Motor neuron (in vitro differentiated cells): ENCODE measurements around the gene ERICH2. TPM values are rescaled to one million over a fixed set of nuclear protein-coding genes. Genes with fewer than 3 reads are reported as not detected.

Experiments used
- ATAC-seq, 8 experiments: fragments of 200-7000 bp; cut with Tn5 transposase; replicated peaks in 6 of 8; 2 replicates each; pipeline ENCODE4 v1.8.0; 2021; ENCODE audit warnings: mild to moderate bottlenecking in 8 of 8, moderate library complexity in 8 of 8
- H3K27ac ChIP-seq, 2 donors: fragments of 250-450 bp; sonication (Bioruptor Pico); 2 replicates each; pipeline ENCODE4 v1.9.0; 2021; ENCODE audit warnings: antibody characterized with exemption in 2 of 2, mild to moderate bottlenecking in 2 of 2, moderate library complexity in 1 of 2
- H3K4me1 ChIP-seq, 2 donors: fragments of 250-450 bp; sonication (Bioruptor Pico); replicated peaks in 1 of 2; 2 replicates each; pipeline ENCODE4 v1.6.1; 2021; ENCODE audit warnings: antibody characterized with exemption in 2 of 2, mild to moderate bottlenecking in 2 of 2, moderate library complexity in 1 of 2
- H3K4me3 ChIP-seq, 5 donors: fragments of 250-450 bp; sonication (Bioruptor Pico); 2 replicates each; pipeline ENCODE4 v1.9.0; 2021; ENCODE audit warnings: antibody characterized with exemption in 5 of 5, mild to moderate bottlenecking in 5 of 5, moderate library complexity in 4 of 5
- WGBS, 10 experiments: fragments of 450-650 bp; shearing (Covaris generic); methylation state at CpG; one replicate each; pipeline ENCODE4 v1.0.0; 2022; 5-methylcytosine and 5-hydroxymethylcytosine counted together
- in situ Hi-C, 9 experiments: fragments of 400-800 bp; cut with MboI; loops; one replicate each; pipeline ENCODE4 v1.15.0; 2021; ENCODE audit warnings: low sequenced_read_pairs in 9 of 9, low pct_unique_long_range_greater_than_20kb in 2 of 9; ENCODE audit not compliant: unreplicated experiment in 9 of 9
- total RNA-seq, 8 experiments: library from RNA; unstranded; fragments of 300-600 nt; gene quantifications; 2 replicates each; pipeline versions ENCODE4 v1.2.3 to v1.2.4, GENCODE V29; 2022

The ERICH2 gene
- total RNA-seq, 8 experiments from 2014 or later: 0.96 to 11.7 (median 1.8) TPM; not detected in 3

DNA sequence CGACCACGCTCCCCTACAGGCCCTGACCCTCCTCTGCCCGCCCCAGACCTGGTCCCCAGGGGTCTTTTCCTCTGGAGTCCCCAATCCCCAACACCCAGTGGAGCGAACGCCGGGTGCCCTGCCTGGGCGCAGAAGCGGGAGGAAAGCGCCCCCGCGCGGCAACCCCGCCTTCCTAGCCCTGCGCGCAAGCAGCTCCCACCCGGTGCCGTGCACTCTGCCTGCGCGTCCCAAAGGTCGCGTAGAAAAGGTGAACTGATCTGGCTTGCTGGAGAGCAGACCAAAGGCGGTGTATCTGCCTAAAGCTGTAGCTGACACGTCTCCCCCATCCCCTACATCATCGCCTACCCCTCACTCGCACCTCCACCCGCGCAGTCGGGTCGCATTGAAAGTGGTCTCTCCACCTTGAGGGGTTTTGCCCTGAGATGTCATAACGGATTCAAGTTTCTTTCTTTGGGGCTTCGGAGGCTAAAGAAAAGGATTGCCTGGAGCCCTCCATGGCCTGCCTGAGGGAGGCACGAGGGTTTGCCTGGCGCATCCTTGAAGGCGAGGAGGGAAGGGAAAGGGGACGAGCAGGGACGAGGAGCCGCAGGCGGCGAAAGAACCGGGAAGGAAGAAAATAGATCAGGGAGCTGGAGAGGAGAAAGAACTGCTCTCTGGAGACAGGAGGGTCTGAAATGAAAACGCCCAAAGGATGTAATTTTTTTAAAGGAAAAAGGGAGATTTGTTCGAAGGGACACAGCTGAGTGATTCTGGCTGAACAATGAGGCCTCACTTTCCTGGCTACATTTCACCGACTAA is 52.3 kb downstream of the ERICH2 start:
- ATAC-seq: peak in 5 of 8 experiments; percentile 12 to 46 (median 30)
- H3K4me1 ChIP-seq: peaks cover 20 to 21% of the 10 kb centered on the region in 2 donors
- WGBS, 10 experiments: 0 to 44% (median 13%) methylated on average over 3 to 22 of the region's 43 CpGs; no CpG with 5 or more reads in 2 of the 10 experiments
- in situ Hi-C loops: loop anchor here in 5 of 9 experiments (25.0 kb wide), 5 partner anchors 410 to 1360 kb away; no protein-coding TSS in a partner anchor
- peak overlapping the region in 1 of 2 donors; percentile 13 for H3K27ac ChIP-seq
- peak overlapping the region; percentile 31 to 44 (median 40) for H3K4me3 ChIP-seq

GRCh38 chr2:170823088-170823897 is 53.1 kb downstream of the ERICH2 start:
- Histone ChIP-seq H3K4me1 (peaks cover 20 to 21% of the 10 kb centered on the region in 2 donors), H3K27ac (peak overlapping the region; percentile 43 to 44), H3K4me3 (peak overlapping the region; percentile 31 to 44 (median 40))
- 0 to 10% (median 8%) methylated on average over 2 to 11 of the region's 61 CpGs; no CpG with 5 or more reads in 6 of the 10 experiments for WGBS, 10 experiments
- in situ Hi-C loops: loop anchor here in 5 of 9 experiments (25.0 kb wide), 5 partner anchors 411 to 1361 kb away; no protein-coding TSS in a partner anchor
- ATAC-seq: peak; percentile 66 to 86 (median 82)

DNA sequence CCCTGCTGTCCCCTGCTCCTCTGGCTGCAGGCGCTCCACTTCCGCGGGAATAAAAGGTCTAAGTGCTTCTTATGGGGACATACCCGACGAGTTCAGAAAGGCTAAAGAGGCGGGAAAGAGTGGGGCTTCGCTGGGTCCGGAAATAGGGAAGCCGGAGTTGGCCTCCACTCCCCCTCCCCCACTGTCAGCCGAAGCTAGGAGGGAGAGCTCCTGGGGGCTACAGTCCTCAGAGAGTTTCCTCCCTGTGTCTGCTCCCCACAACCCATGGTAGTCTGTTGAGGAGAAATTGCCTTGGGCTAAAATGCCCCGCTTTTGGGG is 53.7 kb downstream of the ERICH2 start:
- 0 to 46% (median 31%) methylated on average over 2 to 4 of the region's 11 CpGs; no CpG with 5 or more reads in 6 of the 10 experiments for WGBS, 10 experiments
- peak overlapping the region; percentile 31 to 44 (median 40) for H3K4me3 ChIP-seq
- no peak overlapping the region for H3K27ac ChIP-seq
- peaks cover 20 to 21% of the 10 kb centered on the region in 2 donors for H3K4me1 ChIP-seq
- ATAC-seq: no peak
- in situ Hi-C loops: loop anchor here in 5 of 9 experiments (25.0 kb wide), 5 partner anchors 412 to 1362 kb away; no protein-coding TSS in a partner anchor

DNA sequence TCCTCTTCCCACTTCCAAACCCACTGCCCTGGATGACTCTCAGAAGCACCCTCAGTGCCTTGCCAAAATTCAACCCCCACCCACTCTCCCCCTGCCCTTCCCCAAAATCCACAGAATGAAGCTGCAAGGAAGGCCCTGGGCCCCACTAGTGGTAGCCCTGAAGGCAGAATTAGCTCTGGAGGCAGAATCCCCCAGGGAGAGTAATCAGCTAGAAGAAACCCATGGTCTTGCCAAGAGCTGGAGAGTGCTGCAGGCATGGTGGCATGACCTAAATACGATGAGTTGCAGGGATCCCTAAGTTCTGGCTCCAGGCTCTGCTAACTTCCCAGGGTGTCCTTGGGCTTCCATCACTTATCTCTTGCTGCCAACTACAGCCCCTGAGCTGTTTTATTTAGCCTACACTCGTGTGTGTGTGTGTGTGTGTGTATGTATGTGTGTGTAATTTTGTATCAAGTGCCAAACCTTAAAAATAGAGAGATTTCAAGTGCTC is 54.4 kb downstream of the ERICH2 start:
- Histone ChIP-seq H3K4me3 (no peak overlapping the region), H3K27ac (no peak overlapping the region), H3K4me1 (peaks cover 20 to 21% of the 10 kb centered on the region in 2 donors)
- no peak for ATAC-seq
- WGBS, 10 experiments: 0 to 100% (median 82%) methylated on average over 1 to 2 of the region's 2 CpGs; no CpG with 5 or more reads in 6 of the 10 experiments
- in situ Hi-C loops: loop anchor here in 5 of 9 experiments (25.0 kb wide), 5 partner anchors 412 to 1362 kb away; no protein-coding TSS in a partner anchor

GRCh38 chr2:170827841-170828532 is 57.8 kb downstream of the ERICH2 start:
- no peak for ATAC-seq
- in situ Hi-C loops: no loop called here

GRCh38 chr2:170828533-170828916 is 58.3 kb downstream of the ERICH2 start:
- Histone ChIP-seq H3K4me3 (no peak overlapping the region), H3K27ac (no peak overlapping the region), H3K4me1 (peaks cover 5% of the 10 kb centered on the region in 2 donors)
- no peak for ATAC-seq
- WGBS, 10 experiments: 35 to 89% (median 75%) methylated on average over 1 to 5 of the region's 5 CpGs; no CpG with 5 or more reads in 3 of the 10 experiments
- in situ Hi-C loops: no loop called here

More at GRCh38 chr2:170827841-170828532, 57.8 kb downstream of the ERICH2 start:
- Histone ChIP-seq H3K27ac (no peak overlapping the region), H3K4me3 (no peak overlapping the region), H3K4me1 (peaks cover 5% of the 10 kb centered on the region in 2 donors)
- 70 to 80% methylated on average over 1 to 2 of the region's 6 CpGs; no CpG with 5 or more reads in 8 of the 10 experiments for WGBS, 10 experiments

GRCh38 chr2:170829036-170829435 is 58.9 kb downstream of the ERICH2 start:
- ATAC-seq: peak in 1 of 8 experiments; percentile 16
- no peak overlapping the region for H3K4me3 ChIP-seq
- in situ Hi-C loops: no loop called here
- peaks cover under 1% of the 10 kb centered on the region in 2 donors for H3K4me1 ChIP-seq
- 20 to 100% (median 48%) methylated on average over 1 to 2 of the region's 2 CpGs; no CpG with 5 or more reads in 6 of the 10 experiments for WGBS, 10 experiments
- no peak overlapping the region for H3K27ac ChIP-seq

GRCh38 chr2:170830166-170830565 is 60.0 kb downstream of the ERICH2 start:
- Histone ChIP-seq H3K4me3 (no peak overlapping the region), H3K4me1 (no peaks in the 10 kb centered on the region), H3K27ac (no peak overlapping the region)
- ATAC-seq: no peak
- WGBS, 10 experiments: 83% methylated on average over 1 of the region's 3 CpGs; no CpG with 5 or more reads in 9 of the 10 experiments
- in situ Hi-C loops: no loop called here

DNA sequence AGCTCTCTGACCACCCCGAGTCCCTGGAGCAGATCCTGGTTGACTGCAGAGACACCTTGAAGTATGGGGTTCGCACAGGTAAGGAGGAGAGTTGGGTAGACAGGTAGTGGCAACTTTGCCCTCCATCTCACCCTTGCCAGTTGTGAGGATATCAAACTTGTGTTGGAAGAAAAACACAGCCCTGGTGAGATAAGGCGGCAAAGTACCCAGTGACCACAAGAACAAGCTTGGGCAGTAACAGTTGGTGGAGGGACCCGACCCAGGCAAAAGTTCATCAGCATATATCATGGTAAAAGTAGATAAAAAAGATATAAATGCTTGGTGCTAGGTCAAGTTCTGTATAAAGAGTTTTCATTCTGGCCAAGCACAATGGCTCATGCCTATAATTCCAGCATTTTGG is 60.9 kb downstream of the ERICH2 start:
- Histone ChIP-seq H3K4me1 (no peaks in the 10 kb centered on the region), H3K4me3 (no peak overlapping the region), H3K27ac (no peak overlapping the region)
- in situ Hi-C loops: no loop called here
- 66 to 100% (median 85%) methylated on average over 1 to 3 of the region's 4 CpGs; no CpG with 5 or more reads in 2 of the 10 experiments for WGBS, 10 experiments
- no peak for ATAC-seq

DNA sequence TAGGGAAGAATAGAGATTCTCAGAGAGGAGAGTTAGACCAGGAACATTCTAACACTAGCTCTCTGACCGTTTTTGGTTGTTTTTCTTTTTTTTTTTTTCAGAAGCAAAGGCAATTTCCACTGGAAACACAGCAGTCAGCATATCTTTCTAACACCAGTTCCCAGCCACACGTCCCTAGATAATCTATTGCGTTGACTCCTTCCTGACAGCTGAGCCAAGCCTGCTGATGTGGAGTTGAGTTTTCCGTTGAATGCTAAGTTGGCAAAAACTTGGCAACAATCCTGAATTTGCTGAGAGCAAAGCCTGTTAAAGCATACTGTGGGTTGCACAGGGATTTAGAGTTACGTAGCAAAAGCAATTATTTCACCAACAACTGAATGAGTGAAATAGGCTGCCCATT is 65.8 kb downstream of the ERICH2 start:
- in situ Hi-C loops: no loop called here
- no peak for ATAC-seq
- 21 to 87% (median 65%) methylated on average over 1 to 5 of the region's 5 CpGs; no CpG with 5 or more reads in 2 of the 10 experiments for WGBS, 10 experiments
- Histone ChIP-seq H3K27ac (no peak overlapping the region), H3K4me1 (no peaks in the 10 kb centered on the region), H3K4me3 (no peak overlapping the region)

DNA sequence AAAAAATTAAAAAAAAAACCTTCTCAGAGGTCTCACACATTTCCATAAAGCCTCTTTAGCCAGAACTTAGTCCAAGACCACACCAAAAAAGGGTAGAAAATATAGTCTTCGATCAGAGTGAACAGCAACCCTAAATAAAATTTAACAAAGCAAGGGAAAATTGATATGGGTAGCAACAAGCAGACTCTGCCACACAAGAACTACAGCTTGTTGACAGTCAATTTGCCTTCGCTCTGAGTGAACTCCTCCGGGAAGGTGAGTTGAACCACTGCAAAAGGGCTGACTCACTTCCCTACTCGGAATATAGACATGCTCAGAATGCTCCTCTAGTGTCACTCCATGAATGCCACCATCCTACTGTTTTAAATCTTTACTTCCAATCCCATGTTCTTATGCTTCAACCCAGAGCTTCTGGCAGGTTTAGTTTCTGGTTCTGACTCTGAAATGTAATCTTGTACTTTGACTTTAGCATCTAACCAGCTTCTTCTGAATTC is 70.6 kb downstream of the ERICH2 start:
- H3K4me1 ChIP-seq: no peaks in the 10 kb centered on the region
- in situ Hi-C loops: no loop called here
- no peak overlapping the region for H3K27ac ChIP-seq
- 26 to 92% (median 69%) methylated on average over 1 to 4 of the region's 4 CpGs; no CpG with 5 or more reads in 3 of the 10 experiments for WGBS, 10 experiments
- no peak for ATAC-seq
- no peak overlapping the region for H3K4me3 ChIP-seq

GRCh38 chr2:170842785-170843184 is 72.6 kb downstream of the ERICH2 start:
- no peak overlapping the region for H3K4me3 ChIP-seq
- no peaks in the 10 kb centered on the region for H3K4me1 ChIP-seq
- no peak overlapping the region for H3K27ac ChIP-seq
- in situ Hi-C loops: no loop called here
- 11 to 97% (median 92%) methylated on average over 1 to 2 of the region's 2 CpGs; no CpG with 5 or more reads in 3 of the 10 experiments for WGBS, 10 experiments
- no peak for ATAC-seq
